DMS153 treated with DMSO at 0.1 percent for 48 hours (cell line): ENCODE data around the gene HES1.

Source experiments
- DNase-seq: peaks from one replicate; lab custom pipeline; 2025; ENCODE audit not compliant: unreplicated experiment; lab: John Stamatoyannopoulos, UW

Gene HES1

DNA sequence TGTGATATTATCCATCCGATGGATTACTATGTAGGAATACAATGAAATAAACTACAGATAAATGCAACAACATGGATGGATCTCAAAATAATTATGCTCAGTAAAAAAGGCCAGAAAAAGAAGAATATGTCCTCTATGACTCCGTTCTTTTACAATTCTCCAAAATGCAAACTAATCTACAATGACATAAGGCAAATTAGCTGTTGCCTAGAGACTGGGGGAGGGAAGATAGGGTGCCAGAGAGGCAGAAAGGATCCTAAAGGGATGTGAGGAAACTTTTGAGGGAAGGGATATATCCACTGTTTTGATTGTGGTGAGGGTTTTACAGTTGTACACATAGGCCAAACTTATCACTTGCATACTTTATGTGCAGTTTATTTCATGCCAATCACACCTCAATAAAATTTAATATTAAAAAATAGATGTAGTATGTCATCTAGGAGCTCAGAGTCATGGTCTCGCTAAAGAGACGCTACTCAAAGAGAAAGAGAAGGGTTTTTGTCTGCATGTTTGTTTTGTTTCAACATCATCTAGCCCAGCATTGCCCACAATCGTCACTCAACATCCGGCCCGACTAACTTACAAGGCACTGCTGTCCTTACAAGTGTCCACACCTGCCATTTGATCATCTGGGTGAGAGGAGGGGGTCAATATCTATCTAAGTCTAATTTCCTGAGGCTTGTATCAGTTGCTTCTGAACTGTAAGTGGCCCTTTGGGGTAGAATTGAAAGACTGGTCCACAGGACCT is 29.5 kb downstream of the HES1 start:
- peak; percentile 18 for DNase-seq

DNA sequence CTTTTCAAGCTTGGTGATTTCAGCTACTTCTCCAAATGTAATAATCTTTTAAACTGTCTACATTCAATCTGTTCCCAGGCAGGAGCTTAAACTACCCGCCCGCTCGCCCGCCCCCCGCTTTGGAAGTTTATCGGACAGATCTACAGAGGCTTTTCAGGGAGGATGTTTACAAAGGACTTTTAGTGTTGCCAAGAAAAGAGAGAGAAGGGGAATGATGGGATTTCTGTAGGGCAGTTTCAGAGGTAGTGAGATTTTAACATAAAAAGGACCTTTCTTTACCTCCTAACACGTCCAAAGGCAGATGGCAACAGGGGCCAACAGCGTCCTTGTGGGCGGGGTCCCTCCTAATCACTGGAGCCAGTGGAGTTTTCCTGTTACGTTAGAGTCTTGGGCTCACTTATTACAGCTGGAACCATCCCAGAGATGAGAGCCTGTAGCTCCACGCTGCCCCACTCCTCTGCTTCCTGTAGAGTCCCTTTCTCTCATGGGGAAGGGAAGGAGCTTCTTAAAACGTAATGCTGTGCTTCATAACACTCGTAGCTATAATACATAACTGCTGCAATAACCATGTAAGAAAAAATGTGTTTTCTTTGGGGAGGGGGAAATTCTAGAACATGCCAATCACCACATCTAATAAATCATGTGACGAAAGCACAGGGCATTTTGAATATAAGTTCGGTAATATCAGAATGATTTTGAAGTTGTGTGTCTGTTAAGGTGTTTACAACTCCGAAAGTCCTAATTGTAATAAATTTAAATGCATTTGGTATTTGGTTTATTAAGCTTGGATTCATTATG is 30.9 kb downstream of the HES1 start:
- peak; percentile 37 for DNase-seq

DNA sequence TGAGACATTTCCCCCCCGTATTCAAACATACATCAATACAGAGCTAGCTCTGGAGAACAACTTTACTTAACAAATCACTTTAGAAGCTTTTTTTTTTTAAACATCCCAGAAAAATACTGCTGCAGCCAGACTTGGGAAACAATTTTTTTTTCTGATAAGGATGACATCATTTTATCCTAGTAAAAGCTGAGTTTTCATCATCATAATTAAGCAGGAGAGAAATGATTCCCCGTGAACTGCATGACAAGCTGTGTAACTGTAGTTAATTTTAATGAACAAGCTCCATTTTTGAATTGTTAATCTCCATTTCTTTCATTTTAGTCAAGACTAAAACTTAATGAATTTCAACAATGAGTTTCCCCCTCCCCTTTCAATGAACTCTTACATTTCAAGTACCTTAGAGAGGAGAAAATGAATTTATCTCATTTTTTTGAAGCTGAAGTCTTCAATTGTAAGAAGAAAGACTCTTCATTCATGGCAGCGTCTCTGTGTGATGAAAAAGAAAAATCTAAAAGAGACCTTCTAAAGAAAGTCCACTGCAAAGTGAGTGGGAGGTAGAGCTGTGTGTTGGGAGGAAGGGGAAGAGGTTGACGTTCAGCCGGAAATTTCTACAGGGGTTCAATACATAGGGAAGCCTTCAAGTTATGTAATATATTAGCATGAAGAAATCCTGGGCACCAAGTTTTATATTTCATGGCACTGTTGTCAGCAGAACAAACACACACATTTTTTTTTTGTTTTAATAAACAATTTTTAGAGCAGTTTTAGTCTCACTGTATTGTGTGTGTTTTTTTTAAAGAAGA is 31.7 kb downstream of the HES1 start:
- no peak for DNase-seq

DNA sequence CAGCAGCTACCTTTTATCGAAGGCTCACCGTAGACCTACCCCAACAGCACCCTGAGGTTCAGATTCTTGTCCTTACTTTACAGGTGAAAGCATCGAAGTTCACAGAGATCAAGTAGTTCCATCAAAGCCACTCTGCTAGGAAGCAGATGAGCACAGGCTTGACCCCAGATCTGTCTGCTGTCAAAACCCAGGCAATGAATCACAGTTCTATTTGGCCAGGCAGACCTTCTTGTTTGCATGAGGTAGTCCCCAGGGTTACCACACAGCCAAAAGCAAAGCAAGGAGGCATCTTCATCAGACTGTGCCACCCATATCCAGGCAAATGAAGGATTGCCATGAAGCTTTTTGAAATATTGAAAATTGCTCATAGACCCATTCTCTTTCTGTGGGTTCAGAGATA is 33.0 kb downstream of the HES1 start:
- no peak for DNase-seq

DNA sequence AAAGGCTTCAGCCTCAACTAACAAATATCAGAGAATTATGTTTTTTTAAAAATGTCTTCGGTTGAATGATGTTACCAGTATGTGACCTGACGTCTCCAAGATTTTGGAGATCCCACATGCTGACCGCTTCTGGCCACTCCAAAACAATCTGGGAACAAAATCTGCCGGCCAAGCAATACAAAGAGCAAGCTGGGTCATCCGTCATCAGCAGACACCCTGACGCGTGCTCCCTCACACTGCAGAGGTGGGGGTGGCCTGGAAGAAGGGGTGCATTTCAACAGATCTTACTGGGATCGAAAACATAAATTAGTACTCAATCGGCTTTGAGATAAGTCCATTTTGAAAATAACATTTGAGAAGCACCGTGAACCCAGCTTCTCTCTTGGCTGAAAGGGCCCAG is 33.6 kb downstream of the HES1 start:
- DNase-seq, result no peak

DNA sequence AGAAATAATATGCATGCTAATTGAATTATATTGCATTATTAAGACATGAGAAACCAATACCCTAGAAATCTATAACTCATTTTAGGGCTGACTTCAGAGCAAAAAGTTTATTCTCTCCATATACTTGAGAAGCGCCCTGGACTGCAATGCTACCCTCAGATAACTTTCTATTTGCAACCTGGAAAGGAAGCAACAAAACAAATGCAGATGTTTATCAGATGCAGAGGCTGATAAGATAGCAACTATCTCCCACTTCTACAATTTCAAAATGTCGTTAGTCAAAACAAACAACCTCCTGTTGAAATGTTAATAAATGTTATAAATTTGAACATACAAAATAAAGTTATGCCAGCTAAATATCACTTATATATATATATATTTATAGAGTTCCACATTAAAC is 34.8 kb downstream of the HES1 start:
- no peak for DNase-seq

DNA sequence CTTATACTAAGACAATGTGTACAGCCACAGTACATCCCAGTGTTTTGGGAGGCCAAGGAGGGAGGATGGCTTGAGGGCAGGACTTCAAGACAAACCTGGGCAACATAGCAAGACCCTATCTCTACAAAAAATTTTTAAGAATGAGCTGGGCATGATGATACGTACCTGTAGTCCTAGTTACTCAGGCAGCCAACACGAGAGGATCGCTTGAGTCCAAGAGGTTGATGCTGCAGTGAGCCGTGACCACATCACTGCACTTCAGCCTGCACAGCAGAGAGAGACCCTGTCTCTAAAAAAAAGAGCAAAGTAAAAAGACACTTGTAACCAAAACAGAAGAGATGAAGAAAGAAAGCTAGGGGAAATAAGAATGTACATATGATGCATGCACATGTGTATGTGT is 38.5 kb downstream of the HES1 start:
- no peak for DNase-seq

DNA sequence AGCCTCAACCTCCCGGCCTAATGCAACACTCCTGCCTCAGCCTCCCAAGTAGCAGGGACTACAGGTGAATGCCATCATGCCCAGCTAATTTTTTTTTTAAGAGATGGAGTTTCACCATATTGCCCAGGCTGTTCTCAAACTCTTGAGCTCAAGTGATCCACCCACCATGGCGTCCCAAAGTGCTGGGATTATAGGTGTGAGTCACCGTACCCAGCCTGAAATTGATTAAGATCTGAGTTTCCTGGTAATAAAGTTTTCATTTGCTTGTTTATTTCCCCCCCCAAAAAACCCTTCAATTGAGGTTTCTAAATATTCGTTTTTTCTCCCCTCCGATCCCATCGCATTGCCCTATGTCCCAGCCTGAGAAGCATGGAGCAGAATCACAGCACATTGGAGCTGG is 39.0 kb downstream of the HES1 start:
- no peak for DNase-seq

DNA sequence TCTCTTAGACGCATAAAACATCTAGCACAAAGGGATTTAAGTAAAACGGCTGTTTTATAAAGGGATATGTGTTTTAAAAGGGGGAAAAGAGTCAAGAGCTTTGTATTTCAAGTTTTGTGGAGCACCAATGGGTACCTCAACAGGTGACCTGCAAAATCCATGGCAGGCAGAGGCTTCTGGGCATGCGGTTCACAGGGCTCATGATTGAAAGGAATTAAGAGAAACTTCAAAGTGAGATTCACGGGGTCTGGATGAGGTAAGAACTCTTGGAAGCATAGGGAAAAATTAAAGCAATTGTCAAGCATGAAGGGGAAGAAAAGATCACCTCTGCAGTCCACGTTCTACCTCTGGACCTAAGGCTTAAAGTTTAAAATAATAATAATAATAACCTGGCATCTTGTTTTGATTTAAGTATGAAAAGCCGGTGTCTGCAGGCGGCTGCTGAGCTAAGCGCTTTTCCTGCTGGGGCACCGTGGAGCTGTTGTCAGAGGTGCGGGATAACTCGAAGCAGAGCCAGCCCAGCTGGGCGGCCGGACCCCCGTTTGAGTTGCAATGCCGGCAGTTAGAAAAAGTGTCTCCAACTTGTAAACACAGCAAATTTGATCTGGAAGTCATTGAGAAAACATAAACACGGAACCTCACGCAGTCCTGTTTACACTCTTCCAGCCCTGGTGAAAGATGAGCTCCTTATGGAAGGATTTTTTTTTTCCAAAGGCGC is 40.5 kb downstream of the HES1 start:
- no peak for DNase-seq

DNA sequence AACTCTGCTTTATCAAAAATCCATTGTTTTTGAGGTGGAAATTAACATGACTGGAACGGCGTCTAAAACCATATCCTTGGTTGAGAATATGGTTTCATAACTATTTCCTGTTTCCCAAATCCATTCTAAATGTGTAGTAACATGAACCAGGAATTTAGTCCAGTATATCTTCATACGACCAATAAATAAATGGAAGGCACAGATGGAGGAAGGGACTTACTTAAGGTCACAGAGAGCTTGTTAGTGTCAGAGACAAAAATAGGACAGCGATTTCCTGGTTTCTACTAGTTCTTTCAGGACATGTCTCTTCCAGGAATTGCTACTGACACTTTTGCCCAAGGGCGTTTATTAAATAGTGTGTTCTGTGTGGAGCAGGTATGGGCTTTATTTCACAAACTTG is 41.2 kb downstream of the HES1 start:
- DNase-seq, result no peak

DNA sequence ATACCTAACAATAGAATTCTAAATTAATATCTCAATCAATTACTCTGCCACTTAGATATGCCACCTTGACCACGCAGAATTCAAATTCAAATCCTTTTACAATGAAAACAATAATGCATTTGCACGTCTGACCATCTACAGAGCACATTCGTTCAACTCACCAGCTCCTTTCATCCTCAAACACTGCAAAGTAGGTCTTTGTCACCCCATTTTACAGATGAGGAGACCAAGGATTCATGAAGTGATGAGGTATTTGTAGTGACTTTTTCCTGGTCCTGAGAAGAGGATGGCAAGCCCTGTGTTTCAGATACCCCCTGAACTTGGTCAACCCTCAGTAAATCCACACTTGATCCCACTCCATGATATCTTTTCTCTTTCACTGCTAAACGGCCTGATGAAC is 42.2 kb downstream of the HES1 start:
- DNase-seq, result no peak

DNA sequence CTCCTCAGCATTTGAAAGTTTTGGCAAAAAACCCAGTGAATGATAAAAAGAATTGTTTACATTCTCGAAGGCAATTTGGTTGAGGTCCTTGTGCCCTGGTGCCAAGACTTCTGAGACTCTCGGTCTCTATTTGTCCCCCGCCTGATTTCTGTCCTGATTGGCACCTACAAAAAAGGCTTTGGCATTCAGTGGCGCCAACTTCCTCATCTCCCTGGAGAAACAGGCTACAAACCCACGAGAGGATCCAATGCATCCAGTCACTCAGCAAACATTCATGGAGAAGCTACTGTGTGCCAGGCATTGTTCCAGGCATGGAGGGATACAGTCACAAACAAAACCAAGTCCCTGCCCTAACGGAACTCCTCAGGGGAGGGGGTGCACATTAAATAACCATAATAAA is 42.7 kb downstream of the HES1 start:
- DNase-seq, result no peak

DNA sequence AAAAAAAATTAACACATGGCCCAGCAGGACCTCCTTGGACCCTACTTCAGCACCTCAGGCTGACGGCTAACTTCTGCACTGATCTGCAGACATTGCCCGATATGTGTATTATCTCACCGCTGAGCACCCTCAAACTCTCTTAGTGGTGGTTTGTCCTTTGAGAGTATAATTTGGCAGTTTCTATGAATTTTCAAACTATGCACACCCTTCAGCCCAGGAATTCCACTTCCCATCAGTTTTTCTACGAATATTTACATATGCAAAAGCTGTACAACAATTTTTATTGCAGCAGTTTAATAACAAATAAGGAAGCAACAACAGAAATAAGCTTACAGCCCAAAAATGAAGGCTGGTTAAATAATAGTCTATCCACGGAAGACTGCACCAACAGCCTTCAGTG is 44.6 kb downstream of the HES1 start:
- no peak for DNase-seq

DNA sequence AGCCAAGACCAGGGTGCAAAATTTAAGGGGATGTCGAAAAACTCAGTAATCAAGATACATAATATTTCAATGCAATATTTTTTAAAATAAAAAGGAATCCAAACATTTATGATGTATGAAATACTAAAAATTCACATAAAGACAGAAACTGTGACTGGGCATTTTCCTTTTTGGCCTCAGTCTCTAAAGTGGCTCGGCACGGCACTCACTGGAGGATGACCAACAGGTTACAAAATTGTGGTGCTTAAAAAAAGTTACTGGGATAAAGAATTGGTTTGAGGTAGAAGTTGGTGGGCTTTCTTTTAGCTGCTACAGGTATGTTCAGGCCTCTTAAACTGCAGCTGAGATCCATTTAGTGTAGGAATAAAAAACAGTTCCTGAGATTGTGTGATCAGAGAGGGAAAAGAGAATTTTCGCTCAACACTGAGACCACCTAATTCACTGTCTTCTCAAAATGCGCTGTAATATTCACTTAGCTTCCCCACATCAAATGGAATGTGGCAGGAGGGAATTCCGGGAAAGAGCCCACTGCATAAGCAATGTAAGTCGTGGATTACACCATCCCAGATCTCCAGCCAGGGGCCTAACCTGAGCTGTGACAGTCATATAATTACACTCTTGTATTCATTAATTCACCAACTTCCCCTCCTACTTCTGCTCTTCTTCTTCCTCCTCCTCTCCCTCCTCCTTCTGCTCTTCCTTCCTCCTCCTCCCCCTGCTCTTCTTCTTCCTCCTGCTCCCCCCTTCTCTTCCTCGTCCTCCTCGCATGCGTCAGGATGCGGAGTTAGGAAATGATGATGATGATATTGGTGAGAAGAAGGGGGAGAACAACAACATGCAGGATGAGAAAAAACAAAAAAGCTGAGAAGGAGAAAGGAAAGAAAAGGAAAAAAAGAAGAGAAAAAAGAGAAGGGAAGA is 45.9 kb downstream of the HES1 start:
- DNase-seq, result no peak

DNA sequence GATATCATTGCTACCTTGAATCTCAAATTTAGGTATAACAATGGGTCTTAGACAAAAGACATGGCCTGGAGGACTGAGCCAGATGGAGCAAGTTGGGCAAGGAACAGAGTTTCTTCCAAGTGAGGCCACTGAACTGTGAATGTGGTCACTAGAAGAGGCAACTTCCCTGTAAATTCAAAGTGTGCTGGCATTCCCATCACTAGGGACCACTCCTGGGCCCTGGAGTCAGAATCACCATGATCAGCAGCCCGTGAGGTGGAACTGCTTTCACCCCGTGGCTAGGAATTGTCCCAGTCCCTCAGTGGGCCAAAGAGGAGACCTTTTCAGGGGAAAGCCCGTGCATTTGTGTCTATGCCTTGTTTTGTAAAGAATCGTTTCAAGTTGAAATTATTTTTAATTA is 47.3 kb downstream of the HES1 start:
- no peak for DNase-seq

DNA sequence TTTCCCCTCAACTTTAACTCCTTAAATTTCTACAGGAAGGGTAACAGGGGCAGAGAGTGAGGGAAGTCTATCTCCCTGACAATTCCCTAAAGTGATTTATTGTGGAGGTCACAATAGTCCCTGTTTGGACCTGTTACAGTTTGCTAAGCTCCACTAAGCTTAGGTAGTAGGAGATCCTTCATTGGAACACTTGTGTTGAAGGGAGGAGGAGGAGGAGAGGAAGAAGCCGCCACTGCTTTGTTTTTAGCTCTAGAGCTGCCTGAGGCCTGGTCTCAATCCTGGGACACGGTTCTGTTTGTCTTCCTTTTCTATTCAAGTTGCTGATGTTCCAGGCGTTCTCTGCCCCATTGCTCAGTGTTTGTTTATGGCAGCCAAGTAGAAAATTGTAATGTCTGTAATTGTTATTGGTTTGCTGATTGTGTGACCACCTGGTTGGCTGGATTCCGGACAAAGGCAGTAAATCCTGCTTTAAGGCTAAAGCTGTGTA is 48.4 kb downstream of the HES1 start:
- DNase-seq, result peak; percentile 77

DNA sequence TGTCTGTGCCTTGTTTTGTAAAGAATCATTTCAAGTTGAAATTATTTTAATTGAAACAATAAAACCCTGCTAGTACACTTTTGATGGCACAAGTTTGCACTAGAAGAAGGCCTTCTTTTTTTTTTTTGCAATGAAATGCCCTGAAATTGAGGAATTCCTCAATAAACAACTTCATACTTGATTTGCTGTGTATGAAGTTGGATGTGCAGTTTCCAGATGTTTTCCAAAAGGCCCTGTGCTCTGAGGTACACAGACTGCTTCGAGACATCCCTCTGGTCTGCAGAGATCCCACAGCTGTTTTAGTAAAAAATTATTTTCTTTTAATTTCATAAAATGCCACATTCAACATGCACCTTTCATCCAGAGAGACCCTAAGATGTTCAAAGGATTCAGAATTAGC is 48.9 kb downstream of the HES1 start:
- no peak for DNase-seq

DNA sequence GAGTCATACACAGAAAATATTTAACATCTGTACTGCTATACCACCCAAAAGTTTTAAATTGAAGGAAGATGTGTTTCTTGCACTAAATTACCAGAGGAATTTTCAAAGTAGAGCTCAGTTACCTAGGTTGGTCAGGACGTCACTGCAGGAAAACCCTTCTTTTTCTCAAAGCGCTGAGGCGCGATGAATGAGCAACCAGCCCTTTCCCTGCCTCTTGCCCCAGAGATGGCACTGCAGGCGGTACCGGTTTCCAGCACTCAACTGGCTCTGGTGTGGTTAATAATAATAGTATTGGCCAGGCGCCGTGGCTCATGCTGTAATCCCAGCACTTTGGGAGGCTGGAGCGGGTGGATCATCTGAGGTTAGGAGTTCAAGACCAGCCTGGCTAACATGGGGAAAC is 49.3 kb downstream of the HES1 start:
- DNase-seq, result no peak

DNA sequence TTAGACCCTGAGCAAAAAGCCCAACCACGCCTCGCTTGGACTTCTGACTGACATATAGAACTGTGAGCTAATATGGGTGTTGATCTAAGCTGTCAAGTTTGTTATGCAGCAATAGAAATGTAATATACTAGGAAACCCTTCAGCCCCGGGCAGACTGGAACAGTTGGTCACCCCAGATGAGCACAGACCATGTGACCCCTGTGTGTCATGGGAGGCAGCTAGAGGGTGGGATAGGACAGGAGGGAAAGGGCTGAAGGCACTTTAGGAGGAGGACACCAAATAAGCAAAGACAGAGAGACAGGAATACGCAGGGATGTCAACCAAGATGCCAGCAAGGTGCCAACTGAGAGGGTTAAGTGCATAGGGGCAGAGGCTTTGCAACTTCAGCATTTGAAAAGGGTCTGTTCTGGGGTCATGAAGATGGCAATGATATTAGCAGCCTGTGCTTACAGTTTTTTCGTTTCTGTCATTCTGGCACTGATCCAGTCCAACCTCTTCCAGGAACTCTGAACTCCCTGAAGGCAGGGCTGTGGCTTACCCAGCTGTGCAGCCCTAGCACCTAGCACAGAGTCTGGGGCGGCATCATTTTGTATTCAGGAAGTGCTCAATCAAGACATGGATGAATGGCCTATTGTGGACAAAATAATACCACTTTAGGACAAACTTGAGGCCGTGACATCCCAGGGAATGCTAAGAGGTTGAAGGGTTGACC is 51.4 kb downstream of the HES1 start:
- DNase-seq, result no peak
